DOHH2 (cell line): ENCODE results near the gene VGLL4.

Experiments used
- H3F3A ChIP-seq: fragments of 200-600 bp; sonication (generic), shearing (Covaris generic); 2 replicates; pipeline ENCODE4 v1.6.0; 2016; ENCODE audit warnings: antibody characterized with exemption, mild to moderate bottlenecking; ENCODE audit not compliant: control insufficient read depth, insufficient read depth
- H3K27ac ChIP-seq: fragments of 200-600 bp; sonication (generic); 2 replicates; pipeline ENCODE4 v1.5.1; 2014; ENCODE audit warnings: low read depth, mild to moderate bottlenecking, low read length, moderate library complexity
- H3K27me3 ChIP-seq: fragments of 200-600 bp; sonication (generic); 2 replicates; pipeline ENCODE4 v1.6.1; 2014; ENCODE audit warnings: mild to moderate bottlenecking, low read length, mixed read lengths; ENCODE audit not compliant: control insufficient read depth
- H3K36me3 ChIP-seq: fragments of 200-600 bp; sonication (generic); 2 replicates; pipeline ENCODE4 v1.6.1; 2014; ENCODE audit warnings: mild to moderate bottlenecking, low read length, moderate library complexity, mixed read lengths; ENCODE audit not compliant: control insufficient read depth
- H3K4me1 ChIP-seq: fragments of 200-600 bp; sonication (generic); 2 replicates; pipeline ENCODE4 v1.6.1; 2014; ENCODE audit warnings: mild to moderate bottlenecking, low read length, mixed read lengths; ENCODE audit not compliant: control insufficient read depth
- H3K4me2 ChIP-seq: fragments of 200-600 bp; sonication (generic); 2 replicates; pipeline ENCODE4 v1.6.0; 2014; ENCODE audit warnings: mild to moderate bottlenecking, low read length, moderate library complexity
- H3K4me3 ChIP-seq: fragments of 200-600 bp; sonication (generic); 2 replicates; pipeline ENCODE4 v1.5.1; 2014; ENCODE audit warnings: mild to moderate bottlenecking, low read length, mixed read lengths
- H3K79me2 ChIP-seq: fragments of 200-600 bp; sonication (generic); 2 replicates; pipeline ENCODE4 v1.6.1; 2014; ENCODE audit warnings: mild to moderate bottlenecking, low read length, mixed read lengths; ENCODE audit not compliant: control insufficient read depth
- H3K9me2 ChIP-seq: fragments of 200-600 bp; sonication (generic); replicated peaks from 2 replicates; pipeline ENCODE4 v1.6.1; 2014; ENCODE audit warnings: mild to moderate bottlenecking, low read length, mixed read lengths; ENCODE audit not compliant: control insufficient read depth
- H3K9me3 ChIP-seq: fragments of 200-600 bp; sonication (generic); 2 replicates; pipeline ENCODE4 v1.6.1; 2014; ENCODE audit warnings: antibody characterized with exemption, low read length, mixed read lengths; ENCODE audit not compliant: control insufficient read depth, insufficient read depth
- H4K20me1 ChIP-seq: fragments of 200-600 bp; sonication (generic); 2 replicates; pipeline ENCODE4 v1.6.0; 2014; ENCODE audit warnings: low read depth, mild to moderate bottlenecking, antibody characterized with exemption, low read length, moderate library complexity; ENCODE audit not compliant: control insufficient read depth, insufficient read depth
- EZH2phosphoT487 ChIP-seq: fragments of 200-600 bp; sonication (generic); IDR thresholded peaks from 2 replicates; pipeline ENCODE4 v1.6.1; 2017; ENCODE audit warnings: borderline replicate concordance, mild to moderate bottlenecking, antibody characterized with exemption, low read length, moderate library complexity, mixed read lengths
- TF ChIP-seq, protein P1 (sequence below): fragments of 200-600 bp; sonication (generic); IDR thresholded peaks from one replicate; pipeline ENCODE4 v1.5.1; 2014; ENCODE audit warnings: antibody characterized with exemption, mild to moderate bottlenecking, low read depth, low read length; ENCODE audit not compliant: poor library complexity, severe bottlenecking

Gene VGLL4

DNA sequence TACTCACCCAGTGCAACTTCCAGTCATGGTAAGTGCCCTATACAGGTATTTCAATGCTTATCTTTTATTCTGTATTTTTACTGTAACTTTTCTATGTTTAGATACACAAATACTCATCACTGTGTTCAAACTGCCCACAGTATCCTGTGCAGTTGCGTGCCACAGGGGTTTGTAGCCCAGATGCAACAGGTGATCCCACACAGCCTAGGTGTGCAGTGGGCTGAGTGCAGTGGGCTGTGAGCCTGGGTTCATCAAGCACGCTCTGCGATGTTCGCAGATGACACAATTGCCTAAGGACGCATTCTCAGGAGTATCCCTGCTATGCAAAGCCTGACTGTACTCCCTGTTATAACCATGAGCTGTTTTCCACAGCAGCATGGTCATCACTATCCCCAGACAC lies 36.2 kb upstream of the VGLL4 start:
- H3F3A ChIP-seq, result 0 out of 2 replicates have a peak, but pooled peaks cover 2% of the 10 kb centered on the region
- 0 out of 2 replicates have a peak, but pooled peaks cover 3% of the 10 kb centered on the region for H4K20me1 ChIP-seq

DNA sequence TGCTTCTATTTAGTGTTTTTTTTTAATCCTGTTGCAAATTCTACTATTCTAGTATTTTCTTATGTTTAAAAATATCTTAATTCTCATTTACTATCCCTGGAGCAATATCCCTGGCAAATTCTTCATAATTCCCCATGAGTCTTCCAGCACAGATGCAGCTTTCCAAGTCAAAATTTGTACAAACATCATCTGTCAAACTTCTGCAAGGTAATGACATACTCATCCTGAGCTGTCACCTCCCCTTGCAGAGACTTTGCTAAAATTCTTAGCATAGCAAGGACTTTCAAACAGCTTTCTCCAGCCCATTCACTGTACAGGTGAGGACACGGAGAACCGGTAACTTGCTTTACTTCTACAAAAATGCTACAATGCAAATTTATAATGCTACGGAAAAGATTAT lies 28.6 kb upstream of the VGLL4 start:
- peaks cover 20% of the 10 kb centered on the region for H3F3A ChIP-seq
- H3K79me2 ChIP-seq, result peaks cover 80% of the 10 kb centered on the region
- H3K4me1 ChIP-seq, result peaks cover 39% of the 10 kb centered on the region
- TF ChIP-seq, protein P1, sequence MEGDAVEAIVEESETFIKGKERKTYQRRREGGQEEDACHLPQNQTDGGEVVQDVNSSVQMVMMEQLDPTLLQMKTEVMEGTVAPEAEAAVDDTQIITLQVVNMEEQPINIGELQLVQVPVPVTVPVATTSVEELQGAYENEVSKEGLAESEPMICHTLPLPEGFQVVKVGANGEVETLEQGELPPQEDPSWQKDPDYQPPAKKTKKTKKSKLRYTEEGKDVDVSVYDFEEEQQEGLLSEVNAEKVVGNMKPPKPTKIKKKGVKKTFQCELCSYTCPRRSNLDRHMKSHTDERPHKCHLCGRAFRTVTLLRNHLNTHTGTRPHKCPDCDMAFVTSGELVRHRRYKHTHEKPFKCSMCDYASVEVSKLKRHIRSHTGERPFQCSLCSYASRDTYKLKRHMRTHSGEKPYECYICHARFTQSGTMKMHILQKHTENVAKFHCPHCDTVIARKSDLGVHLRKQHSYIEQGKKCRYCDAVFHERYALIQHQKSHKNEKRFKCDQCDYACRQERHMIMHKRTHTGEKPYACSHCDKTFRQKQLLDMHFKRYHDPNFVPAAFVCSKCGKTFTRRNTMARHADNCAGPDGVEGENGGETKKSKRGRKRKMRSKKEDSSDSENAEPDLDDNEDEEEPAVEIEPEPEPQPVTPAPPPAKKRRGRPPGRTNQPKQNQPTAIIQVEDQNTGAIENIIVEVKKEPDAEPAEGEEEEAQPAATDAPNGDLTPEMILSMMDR, result no peak
- TF ChIP-seq EZH2phosphoT487, result no peak
- H3K27me3 ChIP-seq, result no peaks in the 10 kb centered on the region
- H4K20me1 ChIP-seq, result peaks cover 34% of the 10 kb centered on the region
- H3K27ac ChIP-seq, result peak overlapping the region; percentile 30
- peaks cover 12% of the 10 kb centered on the region for H3K36me3 ChIP-seq
- no peaks in the 10 kb centered on the region for H3K9me2 ChIP-seq
- H3K4me3 ChIP-seq, result peak overlapping the region; percentile 56; the same call in 1 of the 2 replicates
- peak overlapping the region; percentile 85 for H3K4me2 ChIP-seq
- H3K9me3 ChIP-seq, result no peaks in the 10 kb centered on the region

More for the DNA sequence above, 36.2 kb upstream of the VGLL4 start:
- Histone ChIP-seq H3K27ac (no peak overlapping the region), H3K9me2 (no peaks in the 10 kb centered on the region), H3K4me2 (no peak overlapping the region), H3K79me2 (peaks cover 49% of the 10 kb centered on the region), H3K4me3 (no peak overlapping the region), H3K36me3 (peaks cover 2% of the 10 kb centered on the region; the same call in 1 of the 2 replicates), H3K9me3 (no peaks in the 10 kb centered on the region), H3K27me3 (no peaks in the 10 kb centered on the region), H3K4me1 (peaks cover 6% of the 10 kb centered on the region; the same call in 1 of the 2 replicates)
- no peak for TF ChIP-seq EZH2phosphoT487
- TF ChIP-seq, protein P1, result no peak

DNA sequence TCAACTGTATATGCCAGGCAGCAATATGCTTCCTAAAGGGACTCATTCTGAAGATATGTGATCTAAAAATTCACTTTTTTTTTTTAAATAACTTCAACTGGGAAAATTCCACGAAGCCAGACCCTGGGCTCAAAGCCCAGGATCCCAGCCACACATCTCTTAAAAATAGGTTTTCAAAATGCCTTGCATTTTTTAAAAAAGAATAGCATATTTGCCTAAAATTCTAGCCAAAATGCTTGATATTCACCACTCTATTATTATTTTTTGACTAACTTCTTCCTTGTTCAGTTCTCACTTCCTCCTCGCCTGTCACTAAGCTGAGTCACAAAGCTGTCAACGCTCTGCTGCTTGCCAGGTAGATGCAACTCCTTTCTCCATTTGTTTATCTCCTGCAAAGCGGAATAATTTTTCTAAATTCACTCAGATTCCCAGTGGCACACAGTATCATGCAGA lies 28.0 kb upstream of the VGLL4 start:
- peaks cover 12% of the 10 kb centered on the region for H3K36me3 ChIP-seq
- no peaks in the 10 kb centered on the region for H3K9me2 ChIP-seq
- H3K4me2 ChIP-seq, result peak overlapping the region; percentile 85
- no peaks in the 10 kb centered on the region for H3K27me3 ChIP-seq
- peaks cover 34% of the 10 kb centered on the region for H4K20me1 ChIP-seq
- peaks cover 39% of the 10 kb centered on the region for H3K4me1 ChIP-seq
- H3K79me2 ChIP-seq, result peaks cover 82% of the 10 kb centered on the region
- TF ChIP-seq EZH2phosphoT487, result no peak
- TF ChIP-seq, protein P1, result no peak
- H3F3A ChIP-seq, result peaks cover 20% of the 10 kb centered on the region
- H3K27ac ChIP-seq, result peak overlapping the region; percentile 30
- H3K4me3 ChIP-seq, result peak overlapping the region; percentile 56
- no peaks in the 10 kb centered on the region for H3K9me3 ChIP-seq
